VCaP (cell line): ENCODE results near the gene RIPOR1.

Experiments
- H3K27ac ChIP-seq: fragments of 450-650 bp; 2 replicates; pipeline ENCODE4 v1.5.1; 2017
- TF ChIP-seq, protein P1 (sequence below): fragments of 450-650 bp; conservative IDR thresholded peaks from 2 replicates; pipeline ENCODE4 v1.5.1; 2017; ENCODE audit warnings: mild to moderate bottlenecking, moderate library complexity

Gene RIPOR1, protein sequence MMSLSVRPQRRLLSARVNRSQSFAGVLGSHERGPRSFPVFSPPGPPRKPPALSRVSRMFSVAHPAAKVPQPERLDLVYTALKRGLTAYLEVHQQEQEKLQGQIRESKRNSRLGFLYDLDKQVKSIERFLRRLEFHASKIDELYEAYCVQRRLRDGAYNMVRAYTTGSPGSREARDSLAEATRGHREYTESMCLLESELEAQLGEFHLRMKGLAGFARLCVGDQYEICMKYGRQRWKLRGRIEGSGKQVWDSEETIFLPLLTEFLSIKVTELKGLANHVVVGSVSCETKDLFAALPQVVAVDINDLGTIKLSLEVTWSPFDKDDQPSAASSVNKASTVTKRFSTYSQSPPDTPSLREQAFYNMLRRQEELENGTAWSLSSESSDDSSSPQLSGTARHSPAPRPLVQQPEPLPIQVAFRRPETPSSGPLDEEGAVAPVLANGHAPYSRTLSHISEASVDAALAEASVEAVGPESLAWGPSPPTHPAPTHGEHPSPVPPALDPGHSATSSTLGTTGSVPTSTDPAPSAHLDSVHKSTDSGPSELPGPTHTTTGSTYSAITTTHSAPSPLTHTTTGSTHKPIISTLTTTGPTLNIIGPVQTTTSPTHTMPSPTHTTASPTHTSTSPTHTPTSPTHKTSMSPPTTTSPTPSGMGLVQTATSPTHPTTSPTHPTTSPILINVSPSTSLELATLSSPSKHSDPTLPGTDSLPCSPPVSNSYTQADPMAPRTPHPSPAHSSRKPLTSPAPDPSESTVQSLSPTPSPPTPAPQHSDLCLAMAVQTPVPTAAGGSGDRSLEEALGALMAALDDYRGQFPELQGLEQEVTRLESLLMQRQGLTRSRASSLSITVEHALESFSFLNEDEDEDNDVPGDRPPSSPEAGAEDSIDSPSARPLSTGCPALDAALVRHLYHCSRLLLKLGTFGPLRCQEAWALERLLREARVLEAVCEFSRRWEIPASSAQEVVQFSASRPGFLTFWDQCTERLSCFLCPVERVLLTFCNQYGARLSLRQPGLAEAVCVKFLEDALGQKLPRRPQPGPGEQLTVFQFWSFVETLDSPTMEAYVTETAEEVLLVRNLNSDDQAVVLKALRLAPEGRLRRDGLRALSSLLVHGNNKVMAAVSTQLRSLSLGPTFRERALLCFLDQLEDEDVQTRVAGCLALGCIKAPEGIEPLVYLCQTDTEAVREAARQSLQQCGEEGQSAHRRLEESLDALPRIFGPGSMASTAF

GRCh38 chr16:67528222-67528869 is at the start of gene RIPOR1:
RIPOR1 (plus strand) TSS chr16:67528829; CDS start chr16:67538447, 9,618 bp downstream.
- TF ChIP-seq, protein P1, sequence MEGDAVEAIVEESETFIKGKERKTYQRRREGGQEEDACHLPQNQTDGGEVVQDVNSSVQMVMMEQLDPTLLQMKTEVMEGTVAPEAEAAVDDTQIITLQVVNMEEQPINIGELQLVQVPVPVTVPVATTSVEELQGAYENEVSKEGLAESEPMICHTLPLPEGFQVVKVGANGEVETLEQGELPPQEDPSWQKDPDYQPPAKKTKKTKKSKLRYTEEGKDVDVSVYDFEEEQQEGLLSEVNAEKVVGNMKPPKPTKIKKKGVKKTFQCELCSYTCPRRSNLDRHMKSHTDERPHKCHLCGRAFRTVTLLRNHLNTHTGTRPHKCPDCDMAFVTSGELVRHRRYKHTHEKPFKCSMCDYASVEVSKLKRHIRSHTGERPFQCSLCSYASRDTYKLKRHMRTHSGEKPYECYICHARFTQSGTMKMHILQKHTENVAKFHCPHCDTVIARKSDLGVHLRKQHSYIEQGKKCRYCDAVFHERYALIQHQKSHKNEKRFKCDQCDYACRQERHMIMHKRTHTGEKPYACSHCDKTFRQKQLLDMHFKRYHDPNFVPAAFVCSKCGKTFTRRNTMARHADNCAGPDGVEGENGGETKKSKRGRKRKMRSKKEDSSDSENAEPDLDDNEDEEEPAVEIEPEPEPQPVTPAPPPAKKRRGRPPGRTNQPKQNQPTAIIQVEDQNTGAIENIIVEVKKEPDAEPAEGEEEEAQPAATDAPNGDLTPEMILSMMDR, result no peak
- peak within 1 kb of the TSS; percentile 86 for H3K27ac ChIP-seq

GRCh38 chr16:67480833-67481560 is 47.6 kb upstream of the RIPOR1 start, which contains the start of gene ATP6V0D1:
ATP6V0D1 (minus strand) TSS chr16:67481157; CDS start chr16:67481086, 71 bp downstream.
- TF ChIP-seq, protein P1, result peak; percentile 86

GRCh38 chr16:67481561-67482232 is 46.9 kb upstream of the RIPOR1 start:
- H3K27ac ChIP-seq, result peak overlapping the region; percentile 77
- TF ChIP-seq, protein P1, result no peak

More at GRCh38 chr16:67480833-67481560, 47.6 kb upstream of the RIPOR1 start, which contains the start of gene ATP6V0D1:
- H3K27ac ChIP-seq, result peak within 1 kb of the TSS; percentile 77

GRCh38 chr16:67482233-67482924 is 46.2 kb upstream of the RIPOR1 start:
- TF ChIP-seq, protein P1, result no peak
- H3K27ac ChIP-seq, result peak overlapping the region; percentile 77; the same call in 1 of the 2 replicates

DNA sequence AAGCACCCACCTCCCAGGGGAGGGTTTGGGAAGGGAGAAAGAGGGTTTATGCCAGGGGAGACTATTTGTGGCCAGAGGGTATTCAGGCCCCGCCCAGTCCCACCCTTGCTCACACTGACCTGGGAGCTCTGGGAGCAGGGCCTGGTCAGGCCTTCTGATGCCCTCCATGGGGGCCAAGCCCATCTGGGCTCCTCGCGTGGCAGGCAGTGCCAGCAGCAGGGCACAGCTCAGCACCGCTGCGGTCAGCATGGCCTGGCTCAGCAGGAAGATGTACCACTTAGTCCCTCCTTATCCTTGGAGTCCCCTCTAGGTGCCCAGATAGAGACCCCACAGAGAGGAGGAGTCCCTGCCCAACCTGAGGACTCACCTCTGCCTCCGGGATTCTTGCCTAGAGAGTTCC is 45.5 kb upstream of the RIPOR1 start, which contains the start of gene AGRP:
Gene AGRP, minus strand, starts transcription at position 398 of the 400 bp plus-strand sequence. Its CDS starts 149 bp downstream, at position 249.
- H3K27ac ChIP-seq, result no peak within 1 kb of the TSS; the same call in 1 of the 2 replicates
- TF ChIP-seq, protein P1, result no peak
